NCI-H1694 treated with DMSO at 0.1 percent for 48 hours (cell line): ENCODE data around the gene FOXE3.

ENCODE experiments used
- DNase-seq: peaks from one replicate; lab custom pipeline; 2025; lab: John Stamatoyannopoulos, UW

FOXE3 gene

GRCh38 chr1:47405697-47406096 lies 10.4 kb upstream of the FOXE3 start:
- DNase-seq = no peak

- no peak for DNase-seq
Observed at GRCh38 chr1:47406966-47407365, 9.1 kb upstream of the FOXE3 start.

- no peak for DNase-seq
Observed at GRCh38 chr1:47407481-47407880, 8.6 kb upstream of the FOXE3 start.

- no peak for DNase-seq
Observed at GRCh38 chr1:47409311-47410067, 6.6 kb upstream of the FOXE3 start.

GRCh38 chr1:47410068-47410455 lies 6.0 kb upstream of the FOXE3 start:
- no peak for DNase-seq

- DNase-seq = no peak
Observed at GRCh38 chr1:47411436-47411835, 4.6 kb upstream of the FOXE3 start.

- DNase-seq = no peak
Observed at GRCh38 chr1:47412437-47412836, 3.6 kb upstream of the FOXE3 start.

GRCh38 chr1:47416319-47417169 lies 459 bp downstream of the FOXE3 start:
- no peak for DNase-seq

GRCh38 chr1:47417170-47418044 lies 1.3 kb downstream of the FOXE3 start:
- no peak for DNase-seq

- no peak for DNase-seq
Observed at GRCh38 chr1:47418122-47418521, 2.0 kb downstream of the FOXE3 start.

GRCh38 chr1:47418681-47419325 lies 2.7 kb downstream of the FOXE3 start:
- no peak for DNase-seq

GRCh38 chr1:47420547-47420946 lies 4.5 kb downstream of the FOXE3 start:
- no peak for DNase-seq

GRCh38 chr1:47423872-47424271 lies 7.8 kb downstream of the FOXE3 start:
- DNase-seq = no peak

- DNase-seq = peak; percentile 78
Observed at GRCh38 chr1:47424336-47424982, 8.4 kb downstream of the FOXE3 start.

- no peak for DNase-seq
Observed at GRCh38 chr1:47431534-47431933, 15.4 kb downstream of the FOXE3 start.

- DNase-seq = peak; percentile 70
Observed at GRCh38 chr1:47432071-47433036, 16.3 kb downstream of the FOXE3 start.

- no peak for DNase-seq
Observed at GRCh38 chr1:47433037-47433421, 16.9 kb downstream of the FOXE3 start.

- DNase-seq = no peak
Observed at GRCh38 chr1:47433477-47434050, 17.5 kb downstream of the FOXE3 start.

GRCh38 chr1:47434051-47434842 lies 18.2 kb downstream of the FOXE3 start:
- no peak for DNase-seq
